Upper lobe of right lung (tissue), 1 donor: ENCODE data around the gene POLR3B. TPM values are rescaled to one million over a fixed set of nuclear protein-coding genes. Genes with fewer than 3 reads are reported as not detected.

Experiments used
- ATAC-seq: fragments of 200-7000 bp; cut with Tn5 transposase; one replicate; pipeline ENCODE4 v1.9.1; 2020; ENCODE audit warnings: mild to moderate bottlenecking, moderate library complexity
- DNase-seq: peaks from one replicate; pipeline ENCODE4 v3.0.0-alpha.2; 2020
- H3K27ac ChIP-seq: fragments of 200-600 bp; one replicate; pipeline ENCODE4 v1.8.0; 2022
- H3K27me3 ChIP-seq: fragments of 200-600 bp; one replicate; pipeline ENCODE4 v1.8.0; 2022; ENCODE audit warnings: mild to moderate bottlenecking
- H3K36me3 ChIP-seq: fragments of 200-600 bp; one replicate; pipeline ENCODE4 v1.8.0; 2022
- H3K4me1 ChIP-seq: fragments of 200-600 bp; one replicate; pipeline ENCODE4 v1.8.0; 2022
- H3K4me3 ChIP-seq: fragments of 200-600 bp; one replicate; pipeline ENCODE4 v1.8.0; 2022; ENCODE audit warnings: mild to moderate bottlenecking
- H3K9me3 ChIP-seq: fragments of 200-600 bp; one replicate; pipeline ENCODE4 v1.8.0; 2022
- CTCF ChIP-seq: fragments of 200-600 bp; IDR thresholded peaks from one replicate; pipeline ENCODE4 v1.8.0; 2022; ENCODE audit warnings: antibody characterized with exemption
- intact Hi-C: fragments of 100-400 bp; cut with DNase I; formaldehyde crosslinking; loops from one replicate; pipeline ENCODE4 v1.11.0; 2022
- total RNA-seq: library from RNA; stranded (reverse); fragmentation: NEBNext Ultra II Directional; extraction: Animal tissue kit (Norgen Biotek cat#: 25700); gene quantifications from one replicate; pipeline ENCODE4 v1.2.1, GENCODE V29; 2021
- donor health status: DM: no; HTN: yes; CAD: no; lungs with severe emphysema.

The POLR3B gene
- total RNA-seq, 1 donor from 2014 or later, result 11.3 TPM

GRCh38 chr12:106359646-106360399, 2.3 kb downstream of the POLR3B start:
- no peak overlapping the region for H3K4me3 ChIP-seq
- ATAC-seq, result no peak
- no peaks in the 10 kb centered on the region for H3K36me3 ChIP-seq
- no peak for TF ChIP-seq CTCF
- no peaks in the 10 kb centered on the region for H3K9me3 ChIP-seq
- peaks cover 18% of the 10 kb centered on the region for H3K4me1 ChIP-seq
- no peak for DNase-seq
- no peaks in the 10 kb centered on the region for H3K27me3 ChIP-seq
- H3K27ac ChIP-seq, result peak overlapping the region; percentile 87
- intact Hi-C loops, result no loop called here

- H3K4me1 ChIP-seq, result peaks cover 18% of the 10 kb centered on the region
Measured at GRCh38 chr12:106360400-106360994, 2.9 kb downstream of the POLR3B start.

GRCh38 chr12:106362971-106363370, 5.4 kb downstream of the POLR3B start:
- no peak for ATAC-seq

More at GRCh38 chr12:106360400-106360994, 2.9 kb downstream of the POLR3B start:
- Histone ChIP-seq H3K27me3 (no peaks in the 10 kb centered on the region), H3K27ac (no peak overlapping the region), H3K9me3 (no peaks in the 10 kb centered on the region), H3K36me3 (no peaks in the 10 kb centered on the region), H3K4me3 (no peak overlapping the region)
- no peak for DNase-seq
- ATAC-seq, result no peak
- TF ChIP-seq CTCF, result no peak
- intact Hi-C loops, result no loop called here

GRCh38 chr12:106364261-106364660, 6.7 kb downstream of the POLR3B start:
- Histone ChIP-seq H3K36me3 (peaks cover 20% of the 10 kb centered on the region), H3K27me3 (no peaks in the 10 kb centered on the region), H3K27ac (no peak overlapping the region), H3K4me1 (peaks cover 7% of the 10 kb centered on the region), H3K4me3 (no peak overlapping the region), H3K9me3 (no peaks in the 10 kb centered on the region)
- DNase-seq (no peak), ATAC-seq (no peak)
- no peak for TF ChIP-seq CTCF
- intact Hi-C loops, result no loop called here

More at GRCh38 chr12:106362971-106363370, 5.4 kb downstream of the POLR3B start:
- no peak for TF ChIP-seq CTCF
- intact Hi-C loops, result no loop called here
- H3K27ac ChIP-seq, result no peak overlapping the region
- H3K9me3 ChIP-seq, result no peaks in the 10 kb centered on the region
- DNase-seq, result no peak
- peaks cover 17% of the 10 kb centered on the region for H3K36me3 ChIP-seq
- no peak overlapping the region for H3K4me3 ChIP-seq
- H3K4me1 ChIP-seq, result peaks cover 12% of the 10 kb centered on the region
- no peaks in the 10 kb centered on the region for H3K27me3 ChIP-seq

GRCh38 chr12:106369624-106370346, 12.2 kb downstream of the POLR3B start:
- Histone ChIP-seq H3K36me3 (peaks cover 36% of the 10 kb centered on the region), H3K9me3 (no peaks in the 10 kb centered on the region), H3K27ac (peak overlapping the region; percentile 7), H3K4me1 (no peaks in the 10 kb centered on the region), H3K4me3 (no peak overlapping the region), H3K27me3 (no peaks in the 10 kb centered on the region)
- TF ChIP-seq CTCF, result no peak
- ATAC-seq (peak; percentile 89), DNase-seq (no peak)
- intact Hi-C loops, result no loop called here
